Testis (tissue), 3 donors: ENCODE data around the gene ADH5. TPM values are rescaled to one million over a fixed set of nuclear protein-coding genes. Genes with fewer than 3 reads are reported as not detected.
"Not testable (repeated sequence)": the region's sequence is repeated elsewhere in the genome, so short reads cannot be mapped to it uniquely, and the experiment has no call there.

Experiments used
- DNase-seq: peaks from one replicate; pipeline ENCODE4 v3.0.0-alpha.2; 2019
- H3K27ac ChIP-seq, 2 donors: fragments of 200-600 bp; sonication (generic); one replicate each; pipeline ENCODE4 v1.5.1; 2019
- H3K27me3 ChIP-seq: fragments of 200-600 bp; sonication (generic); one replicate; pipeline ENCODE4 v1.5.1; 2019
- H3K36me3 ChIP-seq: fragments of 200-600 bp; sonication (generic); one replicate; pipeline ENCODE4 v1.5.1; 2017; ENCODE audit warnings: low read depth; ENCODE audit errors: missing control alignments
- H3K4me1 ChIP-seq: fragments of 200-600 bp; sonication (generic); one replicate; pipeline ENCODE4 v1.5.1; 2019
- H3K4me3 ChIP-seq, 2 donors: fragments of 200-600 bp; sonication (generic); one replicate each; pipeline ENCODE4 v1.5.1; 2017 to 2019
- H3K9me3 ChIP-seq: fragments of 200-600 bp; sonication (generic); one replicate; pipeline ENCODE4 v1.5.1; 2017
- POLR2A ChIP-seq: fragments of 450-650 bp; IDR thresholded peaks from one replicate; pipeline ENCODE4 v1.6.1; 2017; ENCODE audit warnings: antibody characterized with exemption, mild to moderate bottlenecking, moderate library complexity
- WGBS, 2 donors: methylation state at CpG; one replicate each; pipeline ENCODE4 v1.1.5; 2018; 5-methylcytosine and 5-hydroxymethylcytosine counted together
- intact Hi-C: fragments of 100-400 bp; cut with DNase I; formaldehyde crosslinking; loops from one replicate; pipeline ENCODE4 v1.15.1; 2023; ENCODE audit warnings: low total_unique reads
- polyA plus RNA-seq: library from polyadenylated mRNA; stranded (reverse); fragments of 350-450 nt; fragmentation: Illumina TruSeq; extraction: RNeasy Lipid Tissue Mini Kit (QIAGEN cat#74804); gene quantifications from one replicate; pipeline ENCODE4 v1.2.3, GENCODE V29; 2014; ENCODE audit warnings: low read depth, low replicate concordance; ENCODE audit not compliant: insufficient read depth
- total RNA-seq, 2 donors: library from RNA; depleted of rRNA; stranded (reverse); fragments of >200 nt; gene quantifications; one replicate each; pipeline ENCODE4 v1.2.3, GENCODE V29; 2016
- TF ChIP-seq, protein P1 (sequence below), 3 experiments: fragments of 450-650 bp in 2 of 3; fragments of 200-600 bp in 1 of 3; sonication (generic) in 1 of 3; IDR thresholded peaks; one replicate each; pipeline ENCODE4 v1.5.1; 2016 to 2019; ENCODE audit warnings: antibody characterized with exemption in 3 of 3, mild to moderate bottlenecking in 2 of 3, moderate library complexity in 1 of 3

ADH5 gene
- total and polyA plus RNA-seq, 3 donors from 2014 or later: 111 to 122 (median 119) TPM

DNA sequence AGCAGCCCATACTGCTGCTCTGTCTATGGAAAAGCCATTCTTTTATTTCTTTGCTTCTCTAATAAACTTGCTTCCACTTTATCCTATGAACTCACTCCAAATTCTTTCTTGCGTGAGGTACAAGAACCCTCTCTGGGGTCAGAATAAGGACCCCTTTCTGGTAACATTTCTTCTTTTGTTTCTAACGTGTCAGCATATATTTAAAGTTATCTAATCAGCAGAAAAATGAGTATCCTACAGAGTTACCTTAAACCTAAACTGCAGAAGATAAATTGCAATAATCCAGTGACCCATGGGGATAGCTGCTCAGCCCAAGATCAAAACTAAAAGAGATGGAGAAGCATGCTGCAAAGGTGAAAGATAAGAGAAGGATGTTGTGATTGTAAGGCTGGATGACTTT lies 4.0 kb downstream of the ADH5 start:
- no peak overlapping the region for H3K4me3 ChIP-seq
- intact Hi-C loops: no loop called here
- WGBS, 2 donors: 68 to 75% methylated on average over 2 of the region's 2 CpGs
- H3K27ac ChIP-seq: no peak overlapping the region
- peaks cover 23% of the 10 kb centered on the region for H3K4me1 ChIP-seq
- TF ChIP-seq, protein P1, sequence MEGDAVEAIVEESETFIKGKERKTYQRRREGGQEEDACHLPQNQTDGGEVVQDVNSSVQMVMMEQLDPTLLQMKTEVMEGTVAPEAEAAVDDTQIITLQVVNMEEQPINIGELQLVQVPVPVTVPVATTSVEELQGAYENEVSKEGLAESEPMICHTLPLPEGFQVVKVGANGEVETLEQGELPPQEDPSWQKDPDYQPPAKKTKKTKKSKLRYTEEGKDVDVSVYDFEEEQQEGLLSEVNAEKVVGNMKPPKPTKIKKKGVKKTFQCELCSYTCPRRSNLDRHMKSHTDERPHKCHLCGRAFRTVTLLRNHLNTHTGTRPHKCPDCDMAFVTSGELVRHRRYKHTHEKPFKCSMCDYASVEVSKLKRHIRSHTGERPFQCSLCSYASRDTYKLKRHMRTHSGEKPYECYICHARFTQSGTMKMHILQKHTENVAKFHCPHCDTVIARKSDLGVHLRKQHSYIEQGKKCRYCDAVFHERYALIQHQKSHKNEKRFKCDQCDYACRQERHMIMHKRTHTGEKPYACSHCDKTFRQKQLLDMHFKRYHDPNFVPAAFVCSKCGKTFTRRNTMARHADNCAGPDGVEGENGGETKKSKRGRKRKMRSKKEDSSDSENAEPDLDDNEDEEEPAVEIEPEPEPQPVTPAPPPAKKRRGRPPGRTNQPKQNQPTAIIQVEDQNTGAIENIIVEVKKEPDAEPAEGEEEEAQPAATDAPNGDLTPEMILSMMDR (IDR thresholded peaks at IDR 0.05): no peak
- no peak for TF ChIP-seq POLR2A
- DNase-seq: no peak
- H3K27me3 ChIP-seq: no peaks in the 10 kb centered on the region
- no peaks in the 10 kb centered on the region for H3K36me3 ChIP-seq
- H3K9me3 ChIP-seq: no peaks in the 10 kb centered on the region

DNA sequence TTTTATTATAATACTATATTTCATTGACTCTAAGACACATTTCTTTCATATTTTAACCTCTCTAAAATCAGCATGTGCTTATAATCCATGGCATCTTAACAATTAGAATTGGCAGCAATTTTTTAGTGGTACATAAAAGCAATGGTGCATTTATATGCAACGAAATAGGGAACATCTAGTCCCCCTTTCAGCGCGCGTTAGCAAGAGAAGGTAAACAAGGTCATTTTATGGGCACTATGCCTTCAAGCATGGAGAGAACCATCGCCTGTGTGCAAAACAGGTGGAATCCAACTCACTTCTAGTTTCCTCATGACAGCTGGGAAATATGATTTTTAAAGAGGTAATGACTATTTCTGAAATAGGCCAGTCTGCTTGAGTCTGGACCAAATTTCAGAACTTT lies 6.4 kb downstream of the ADH5 start:
- Histone ChIP-seq H3K36me3 (no peaks in the 10 kb centered on the region), H3K4me3 (no peak overlapping the region), H3K27ac (peak overlapping the region in 1 of 2 donors; percentile 22), H3K4me1 (peaks cover 19% of the 10 kb centered on the region), H3K9me3 (no peaks in the 10 kb centered on the region), H3K27me3 (no peaks in the 10 kb centered on the region)
- TF ChIP-seq, protein P1 (IDR thresholded peaks at IDR 0.05): no peak
- no peak for TF ChIP-seq POLR2A
- 58 to 66% methylated on average over 5 of the region's 5 CpGs for WGBS, 2 donors
- intact Hi-C loops: no loop called here
- no peak for DNase-seq

DNA sequence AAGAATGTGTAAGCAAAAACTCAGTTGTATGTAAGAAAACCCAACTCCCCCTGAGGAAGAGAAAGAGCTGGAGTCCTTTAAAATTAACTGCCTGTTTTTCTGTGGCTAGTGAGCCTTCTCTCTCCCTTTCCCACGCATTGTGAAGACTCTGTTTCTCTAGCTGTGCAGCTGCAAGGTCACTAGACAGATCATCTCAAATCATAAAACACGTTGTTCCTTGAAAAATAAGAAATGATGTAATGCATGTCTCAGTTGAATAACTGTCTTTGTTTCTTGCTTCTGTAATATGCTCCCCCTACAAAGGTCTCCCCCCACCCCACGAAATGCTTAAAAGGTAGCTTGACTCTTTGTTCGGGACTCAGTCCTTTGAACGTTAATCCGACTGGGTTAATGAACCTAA lies 7.7 kb downstream of the ADH5 start:
- intact Hi-C loops, H3K9me3 ChIP-seq, H3K36me3 ChIP-seq, H3K4me3 ChIP-seq, H3K27me3 ChIP-seq: not testable (repeated sequence)
- 29 to 38% methylated on average over 6 of the region's 6 CpGs for WGBS, 2 donors
- Histone ChIP-seq H3K4me1 (peaks cover 19% of the 10 kb centered on the region), H3K27ac (peak overlapping the region; percentile 31 to 60)
- peak; percentile 51 for DNase-seq

DNA sequence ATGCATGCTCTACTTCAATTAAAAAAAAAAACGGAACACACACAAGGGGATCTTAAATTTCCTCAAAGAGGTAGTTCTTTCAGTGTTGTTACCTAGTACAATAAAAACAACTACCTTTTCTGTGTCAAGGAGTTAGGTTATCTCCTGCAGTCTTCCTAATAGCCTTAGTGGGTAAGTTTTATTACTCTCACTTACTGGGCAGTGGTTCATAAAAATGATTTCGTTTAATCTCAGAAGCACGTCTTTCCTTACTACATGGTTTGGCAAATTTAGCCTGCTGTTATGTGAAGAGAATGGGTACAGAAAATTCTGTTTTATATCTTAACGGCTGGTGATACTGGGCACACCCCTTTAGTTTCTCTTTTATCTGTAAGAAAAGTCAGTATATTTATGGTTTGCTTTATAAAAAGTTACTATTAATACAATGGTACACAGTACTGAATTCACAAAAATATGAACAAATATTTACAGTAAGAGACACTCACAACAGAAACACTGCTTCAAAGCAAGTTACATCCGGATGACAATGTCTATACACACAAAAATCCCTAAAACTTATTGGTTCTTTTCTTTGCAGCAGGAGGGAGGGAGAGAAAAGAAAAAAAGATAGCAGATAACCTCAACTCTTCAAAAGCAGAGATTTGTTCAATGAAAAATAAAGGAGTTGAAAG lies 8.8 kb downstream of the ADH5 start:
- no peak for TF ChIP-seq POLR2A
- TF ChIP-seq, protein P1 (IDR thresholded peaks at IDR 0.05): no peak
- no peak overlapping the region for H3K4me3 ChIP-seq
- H3K9me3 ChIP-seq: no peaks in the 10 kb centered on the region
- peaks cover 19% of the 10 kb centered on the region for H3K4me1 ChIP-seq
- DNase-seq: no peak
- peak overlapping the region; percentile 60 to 71 for H3K27ac ChIP-seq
- no peaks in the 10 kb centered on the region for H3K27me3 ChIP-seq
- no peaks in the 10 kb centered on the region for H3K36me3 ChIP-seq
- WGBS, 2 donors: 66 to 72% methylated on average over 5 of the region's 5 CpGs
- intact Hi-C loops: no loop called here

DNA sequence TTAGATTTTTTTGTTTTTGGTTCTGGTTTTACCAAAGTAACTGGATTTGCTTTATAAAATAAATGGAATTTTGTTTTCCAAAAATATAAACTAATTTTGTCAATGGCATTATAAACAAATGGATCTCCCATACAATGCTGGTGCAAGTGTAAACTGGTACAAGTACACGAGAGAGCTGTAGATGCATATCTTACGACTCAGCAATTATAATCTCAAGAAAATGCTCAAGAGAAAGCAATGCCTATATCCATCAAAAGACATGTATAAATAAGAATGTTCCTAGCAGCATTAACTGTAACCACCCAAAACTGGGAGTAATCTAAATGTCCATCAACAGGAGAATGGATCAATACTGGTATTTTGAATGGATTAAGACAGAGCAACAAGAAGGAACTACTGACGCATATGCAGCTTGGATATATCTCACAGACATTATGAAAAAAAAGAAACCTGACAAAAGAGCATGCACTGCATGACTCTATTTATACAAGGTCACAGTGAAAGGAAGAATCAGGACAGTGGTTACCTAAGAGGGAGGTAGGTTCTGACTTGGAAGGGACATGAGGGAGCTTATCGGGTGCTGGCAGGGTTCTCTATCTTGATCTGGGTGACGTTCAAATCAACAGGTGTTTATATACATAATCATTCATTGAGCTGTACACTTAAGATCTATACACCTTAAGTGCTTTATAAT lies 9.5 kb downstream of the ADH5 start:
- H3K36me3 ChIP-seq: no peaks in the 10 kb centered on the region
- TF ChIP-seq, protein P1 (IDR thresholded peaks at IDR 0.05): no peak
- no peak for TF ChIP-seq POLR2A
- H3K27ac ChIP-seq: peak overlapping the region; percentile 60 to 71
- peaks cover 19% of the 10 kb centered on the region for H3K4me1 ChIP-seq
- H3K9me3 ChIP-seq: no peaks in the 10 kb centered on the region
- no peaks in the 10 kb centered on the region for H3K27me3 ChIP-seq
- intact Hi-C loops: no loop called here
- 71 to 72% methylated on average over 5 of the region's 5 CpGs for WGBS, 2 donors
- no peak for DNase-seq
- H3K4me3 ChIP-seq: no peak overlapping the region
